HUES64 (cell line): ENCODE measurements around the gene FAM149A.

Source experiments
- H3K27ac ChIP-seq: 2 replicates; pipeline ENCODE4 v1.7.0; 2013; ENCODE audit warnings: low read depth, low read length, inconsistent platforms
- H3K27me3 ChIP-seq: 2 replicates; pipeline ENCODE4 v1.6.1; 2013; ENCODE audit warnings: mild to moderate bottlenecking, low read length; ENCODE audit not compliant: insufficient read depth
- H3K36me3 ChIP-seq: 2 replicates; pipeline ENCODE4 v1.6.1; 2013; ENCODE audit warnings: mild to moderate bottlenecking, low read length; ENCODE audit not compliant: insufficient read depth
- H3K4me1 ChIP-seq: 2 replicates; pipeline ENCODE4 v1.6.1; 2013; ENCODE audit warnings: mild to moderate bottlenecking, low read length, moderate library complexity; ENCODE audit not compliant: insufficient read depth
- H3K4me3 ChIP-seq: 2 replicates; pipeline ENCODE4 v1.5.1; 2013; ENCODE audit warnings: mild to moderate bottlenecking, low read length, moderate library complexity
- H3K9ac ChIP-seq: 2 replicates; pipeline ENCODE4 v1.6.1; 2013; ENCODE audit warnings: mild to moderate bottlenecking, low read depth, low read length
- H3K9me3 ChIP-seq: 2 replicates; pipeline ENCODE4 v1.6.1; 2013; ENCODE audit warnings: low read depth, low read length; ENCODE audit not compliant: insufficient read depth
- WGBS: fragments of 150-250, 120-280 bp; methylation state at CpG from one replicate; pipeline ENCODE4 v1.1.7; 2013; ENCODE audit warnings: missing lambda C conversion rate; 5-methylcytosine and 5-hydroxymethylcytosine counted together

Gene FAM149A

DNA sequence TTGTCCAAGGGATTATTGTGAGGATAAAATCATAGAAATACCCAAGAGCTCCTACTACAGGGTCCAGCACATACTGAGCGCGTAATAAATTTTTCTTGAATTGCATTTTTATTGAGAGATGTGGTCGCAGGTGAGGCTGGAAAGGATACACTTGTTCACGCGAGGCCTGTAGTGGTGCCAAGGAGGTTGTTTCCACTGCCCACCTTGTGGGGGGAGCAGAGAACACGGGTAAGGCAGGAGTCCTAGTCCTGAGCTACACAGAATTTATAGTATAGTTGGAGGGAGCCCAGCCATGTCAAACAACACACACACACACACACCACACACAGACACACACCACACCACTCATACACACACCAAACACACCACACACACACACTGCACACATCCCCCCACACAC, 55.1 kb downstream of the FAM149A start:
- H3K9me3 ChIP-seq, result no peaks in the 10 kb centered on the region
- no peaks in the 10 kb centered on the region for H3K27me3 ChIP-seq
- no peaks in the 10 kb centered on the region for H3K36me3 ChIP-seq
- no peak overlapping the region for H3K27ac ChIP-seq
- no peak overlapping the region for H3K4me3 ChIP-seq
- no peak overlapping the region for H3K9ac ChIP-seq
- 87% methylated on average over 6 of the region's 6 CpGs for WGBS
- peaks cover 6% of the 10 kb centered on the region; the same call in 1 of the 2 replicates for H3K4me1 ChIP-seq

DNA sequence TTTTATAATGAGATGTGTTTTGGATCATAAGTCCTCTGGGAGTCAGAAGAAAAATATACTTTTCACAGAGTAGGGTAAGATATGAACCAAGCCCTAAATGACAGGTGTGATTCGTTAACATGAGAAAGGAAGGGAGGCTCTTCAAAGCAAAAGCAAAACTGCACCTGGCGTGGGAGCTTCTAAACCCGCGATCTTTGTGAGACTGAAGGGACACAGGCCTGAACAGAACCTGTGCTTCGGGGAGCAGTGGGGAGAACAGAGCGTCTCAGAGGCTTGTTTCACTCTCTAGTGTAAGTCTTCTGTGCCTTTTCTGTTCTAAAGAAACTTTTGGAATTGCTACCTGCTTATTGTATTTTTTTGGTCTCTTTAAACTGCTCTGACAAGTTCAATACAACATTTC, 56.6 kb downstream of the FAM149A start:
- Histone ChIP-seq H3K27me3 (no peaks in the 10 kb centered on the region), H3K36me3 (no peaks in the 10 kb centered on the region), H3K9me3 (no peaks in the 10 kb centered on the region), H3K4me3 (no peak overlapping the region), H3K27ac (no peak overlapping the region), H3K4me1 (peaks cover 6% of the 10 kb centered on the region; the same call in 1 of the 2 replicates), H3K9ac (no peak overlapping the region)
- WGBS, result 83% methylated on average over 6 of the region's 6 CpGs

DNA sequence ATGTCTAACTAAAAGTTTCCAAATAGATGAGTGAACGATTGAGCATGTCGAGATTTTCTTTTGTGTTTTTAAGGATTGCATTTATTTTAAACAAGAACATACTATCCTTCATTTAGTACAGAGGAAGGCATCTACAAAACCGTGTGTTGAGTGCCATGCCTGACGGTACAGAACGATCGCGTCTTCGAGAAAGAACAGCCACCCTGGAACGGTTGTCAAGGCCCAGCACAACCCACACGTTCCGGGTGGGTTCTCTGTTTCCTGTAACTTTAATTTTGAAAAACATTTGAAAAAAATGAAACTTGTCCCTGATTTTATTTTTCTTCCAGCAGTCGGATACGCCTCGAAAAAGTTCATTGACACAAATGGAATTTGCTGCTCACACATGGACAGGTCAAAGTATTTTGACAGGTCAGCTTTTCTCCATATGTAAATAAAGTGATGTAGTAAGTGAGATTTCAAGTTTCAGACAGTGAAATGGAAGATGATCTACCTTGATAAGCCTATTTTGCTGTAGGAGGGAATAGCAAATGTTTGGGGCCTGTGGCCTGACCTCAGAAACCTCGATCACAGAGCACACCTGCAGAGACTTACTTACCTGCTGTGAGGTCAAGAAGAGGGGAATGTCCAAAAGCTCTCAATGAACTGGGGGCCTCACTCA, 62.5 kb downstream of the FAM149A start:
- Histone ChIP-seq H3K27me3 (no peaks in the 10 kb centered on the region), H3K4me3 (no peak overlapping the region), H3K27ac (no peak overlapping the region), H3K36me3 (no peaks in the 10 kb centered on the region), H3K9me3 (no peaks in the 10 kb centered on the region), H3K4me1 (peaks cover 6% of the 10 kb centered on the region; the same call in 1 of the 2 replicates), H3K9ac (no peak overlapping the region)
- 95% methylated on average over 13 of the region's 15 CpGs for WGBS

DNA sequence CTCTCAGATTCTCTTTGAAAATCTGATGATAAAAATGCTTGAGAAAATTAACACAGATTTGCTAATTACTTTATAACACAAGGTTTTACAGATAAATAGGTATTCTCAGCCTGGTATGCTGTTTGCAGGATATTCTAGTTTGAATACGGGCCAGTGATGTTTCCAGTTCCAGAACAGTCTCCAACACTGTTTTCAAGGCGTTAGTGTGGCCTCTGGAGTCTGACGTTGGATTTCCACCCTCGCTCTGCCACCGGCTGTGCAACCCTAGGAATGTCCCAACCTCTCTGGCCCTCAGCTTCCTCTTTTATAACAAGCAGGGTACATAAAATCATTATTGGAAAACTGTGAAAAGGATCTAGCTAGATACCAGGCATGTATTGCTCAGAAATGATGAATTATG, 63.1 kb downstream of the FAM149A start:
- no peak overlapping the region for H3K27ac ChIP-seq
- no peak overlapping the region for H3K4me3 ChIP-seq
- no peaks in the 10 kb centered on the region for H3K27me3 ChIP-seq
- no peak overlapping the region for H3K9ac ChIP-seq
- peaks cover 6% of the 10 kb centered on the region; the same call in 1 of the 2 replicates for H3K4me1 ChIP-seq
- no peaks in the 10 kb centered on the region for H3K36me3 ChIP-seq
- 86% methylated on average over 5 of the region's 5 CpGs for WGBS
- no peaks in the 10 kb centered on the region for H3K9me3 ChIP-seq

DNA sequence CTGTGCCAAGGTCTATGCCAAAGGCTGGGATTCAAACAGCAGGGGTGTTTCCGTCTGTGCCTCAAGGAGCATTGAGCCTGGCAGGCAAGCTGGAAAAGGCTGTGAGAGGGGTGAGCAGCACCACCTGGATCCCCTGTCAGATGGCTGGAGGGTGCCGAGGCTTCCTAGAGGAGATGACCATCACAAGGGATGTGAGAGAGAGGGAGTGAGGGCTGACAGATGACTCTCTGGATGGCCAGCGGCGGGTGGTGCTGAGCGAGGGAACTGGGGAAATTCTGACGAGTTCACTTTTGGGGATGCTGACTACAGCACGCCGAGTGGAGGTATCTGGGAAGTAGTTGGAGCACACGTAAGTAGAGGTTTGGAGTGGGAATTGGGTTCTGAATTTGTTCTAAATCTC, 64.2 kb downstream of the FAM149A start:
- H3K36me3 ChIP-seq, result no peaks in the 10 kb centered on the region

DNA sequence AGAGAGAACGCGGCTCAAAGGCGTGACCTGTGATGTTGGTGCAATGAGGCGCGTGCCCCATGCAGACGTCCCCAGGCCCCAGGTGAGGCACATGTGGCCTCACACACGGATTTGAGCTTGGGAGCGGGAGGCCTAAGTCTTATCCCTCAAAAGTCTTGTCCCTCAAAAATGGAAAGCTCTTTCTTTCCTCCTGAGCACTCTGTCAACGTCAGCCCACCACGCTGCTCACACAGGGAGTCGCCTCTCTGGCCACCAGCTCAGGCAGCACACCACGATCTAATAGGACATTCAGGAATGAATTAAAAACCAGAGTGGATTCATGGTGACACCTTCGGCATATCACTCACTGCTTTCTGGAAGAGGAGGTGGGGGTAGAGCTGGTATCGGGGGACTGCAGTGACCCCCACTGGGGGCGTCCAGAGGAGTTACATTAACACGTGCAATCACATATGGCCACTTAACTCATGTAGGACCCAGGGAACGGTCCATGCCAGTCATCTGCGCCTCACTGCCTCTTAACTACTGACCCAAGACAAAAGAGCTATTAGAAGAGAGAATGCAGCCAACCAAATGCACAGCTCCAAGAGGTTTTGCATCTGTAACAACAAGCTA, 64.9 kb downstream of the FAM149A start:
- no peak overlapping the region for H3K9ac ChIP-seq
- H3K9me3 ChIP-seq, result no peaks in the 10 kb centered on the region
- no peak overlapping the region for H3K4me3 ChIP-seq
- H3K27ac ChIP-seq, result no peak overlapping the region
- no peaks in the 10 kb centered on the region for H3K27me3 ChIP-seq
- H3K4me1 ChIP-seq, result no peaks in the 10 kb centered on the region
- WGBS, result 95% methylated on average over 18 of the region's 18 CpGs
- H3K36me3 ChIP-seq, result no peaks in the 10 kb centered on the region

More for the DNA sequence above, 64.2 kb downstream of the FAM149A start:
- H3K4me1 ChIP-seq, result peaks cover 6% of the 10 kb centered on the region; the same call in 1 of the 2 replicates
- H3K9me3 ChIP-seq, result no peaks in the 10 kb centered on the region
- 88% methylated on average over 9 of the region's 9 CpGs for WGBS
- no peaks in the 10 kb centered on the region for H3K27me3 ChIP-seq
- no peak overlapping the region for H3K27ac ChIP-seq
- no peak overlapping the region for H3K4me3 ChIP-seq
- H3K9ac ChIP-seq, result no peak overlapping the region

DNA sequence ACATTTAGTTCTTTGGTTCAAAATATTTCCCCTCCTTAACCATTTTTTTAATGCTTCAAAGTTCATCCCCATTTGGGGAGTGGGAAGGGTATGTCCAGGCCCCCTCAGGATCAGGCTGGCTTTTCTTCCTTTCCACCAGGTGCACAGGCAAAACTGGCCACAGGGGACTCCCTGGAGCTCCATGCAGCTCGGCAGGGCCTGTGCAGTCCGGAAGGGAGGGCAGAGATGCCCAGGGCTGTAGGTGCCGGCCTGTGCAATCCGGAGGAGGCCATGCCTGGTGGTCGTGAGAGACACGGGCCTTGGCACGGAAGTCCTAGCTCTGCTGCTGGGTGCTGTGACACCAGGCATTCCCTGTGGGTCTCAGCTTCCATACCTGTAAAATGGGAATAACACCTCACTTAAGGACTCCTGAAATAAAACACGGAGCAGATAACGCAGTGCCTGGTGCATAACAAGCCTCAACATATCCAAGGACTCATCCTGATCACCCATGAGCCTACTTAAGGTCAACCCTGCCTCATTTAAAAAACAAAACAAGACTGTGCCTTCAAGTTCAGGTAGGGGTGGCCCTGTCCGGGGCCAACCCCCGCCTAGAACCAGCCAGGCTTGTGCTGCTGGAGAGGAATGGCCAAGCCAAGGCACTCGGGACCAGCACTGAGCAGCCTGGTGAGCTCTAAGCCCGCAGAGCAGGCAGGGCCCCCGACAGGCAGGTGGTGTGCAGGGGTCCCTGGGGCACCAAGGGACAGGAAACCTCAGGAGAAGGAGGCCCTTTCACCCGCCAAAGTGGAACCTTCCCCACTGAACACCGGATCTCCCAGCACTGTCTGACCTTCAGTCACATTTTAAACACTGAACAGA, 65.7 kb downstream of the FAM149A start:
- H3K4me3 ChIP-seq, result no peak overlapping the region
- no peaks in the 10 kb centered on the region for H3K4me1 ChIP-seq
- no peaks in the 10 kb centered on the region for H3K9me3 ChIP-seq
- no peaks in the 10 kb centered on the region for H3K36me3 ChIP-seq
- 95% methylated on average over 16 of the region's 16 CpGs for WGBS
- no peak overlapping the region for H3K9ac ChIP-seq
- H3K27ac ChIP-seq, result no peak overlapping the region
- no peaks in the 10 kb centered on the region for H3K27me3 ChIP-seq

DNA sequence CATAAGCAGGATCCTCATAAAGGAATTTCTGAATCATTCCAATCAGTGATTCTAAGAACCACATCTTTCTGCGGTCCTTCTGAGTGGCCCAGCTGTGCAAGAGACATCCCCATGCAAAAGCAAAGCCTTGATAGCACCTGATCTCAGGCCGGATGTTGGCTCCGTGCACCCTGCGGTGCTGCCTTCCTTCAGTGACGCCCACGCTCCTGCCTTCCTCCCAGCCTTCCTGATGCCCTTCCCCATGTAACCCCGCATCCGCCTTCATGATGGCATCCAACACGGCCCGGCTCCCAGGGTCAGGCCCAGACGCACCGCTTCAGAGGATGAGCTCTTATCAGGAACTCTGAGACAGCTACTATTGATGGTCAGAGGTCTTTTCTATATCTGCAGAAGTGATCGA, 66.5 kb downstream of the FAM149A start:
- H3K4me3 ChIP-seq, result no peak overlapping the region
- H3K27me3 ChIP-seq, result no peaks in the 10 kb centered on the region
- no peaks in the 10 kb centered on the region for H3K4me1 ChIP-seq
- no peak overlapping the region for H3K9ac ChIP-seq
- 90% methylated on average over 13 of the region's 13 CpGs for WGBS
- no peaks in the 10 kb centered on the region for H3K36me3 ChIP-seq
- H3K9me3 ChIP-seq, result no peaks in the 10 kb centered on the region
- H3K27ac ChIP-seq, result no peak overlapping the region

DNA sequence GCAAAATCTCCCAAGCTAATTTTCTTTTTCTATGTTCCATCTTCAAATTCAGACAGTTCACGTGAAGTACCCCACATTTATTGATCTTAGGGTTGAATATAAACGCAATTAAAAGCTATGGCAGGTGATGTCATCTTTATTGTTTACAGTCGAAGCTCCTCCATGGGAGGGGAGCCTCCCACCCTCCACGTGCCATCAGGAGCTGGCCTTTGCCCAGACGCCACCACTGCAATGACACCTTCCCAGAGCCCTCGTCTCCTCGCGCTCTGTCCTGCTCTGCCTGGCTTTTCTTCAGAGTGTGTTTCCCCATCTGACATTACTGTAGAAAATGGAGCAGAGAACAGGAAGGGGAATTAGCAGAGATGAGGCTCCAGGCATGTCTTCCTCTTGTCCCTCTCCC, 68.0 kb downstream of the FAM149A start:
- H3K27ac ChIP-seq, result no peak overlapping the region
- no peaks in the 10 kb centered on the region for H3K9me3 ChIP-seq
- WGBS, result 85% methylated on average over 8 of the region's 8 CpGs
- no peaks in the 10 kb centered on the region for H3K27me3 ChIP-seq
- H3K4me3 ChIP-seq, result no peak overlapping the region
- no peaks in the 10 kb centered on the region for H3K36me3 ChIP-seq
- no peaks in the 10 kb centered on the region for H3K4me1 ChIP-seq
- H3K9ac ChIP-seq, result no peak overlapping the region

DNA sequence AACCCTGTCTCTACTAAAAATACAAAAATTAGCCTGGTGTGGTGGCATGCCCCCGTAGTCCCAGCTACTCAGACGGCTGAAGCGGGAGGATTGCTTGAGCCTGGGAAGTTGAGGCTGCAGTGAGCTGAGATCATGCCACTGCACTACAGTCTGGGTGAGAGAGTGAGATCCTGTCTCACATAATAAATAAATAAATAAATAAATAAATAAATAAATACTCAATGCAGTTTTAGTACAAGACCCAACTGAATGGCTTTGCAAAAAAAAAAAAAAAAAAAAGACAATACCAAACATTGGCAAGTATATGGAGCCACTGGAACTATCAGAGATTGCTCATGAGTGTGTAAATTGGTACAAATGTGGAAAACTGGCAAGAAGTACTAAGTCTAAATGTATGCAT, 83.6 kb downstream of the FAM149A start:
- H3K36me3 ChIP-seq, result no peaks in the 10 kb centered on the region
- WGBS, result 81% methylated on average over 3 of the region's 3 CpGs
- no peak overlapping the region for H3K9ac ChIP-seq
- H3K4me1 ChIP-seq, result peaks cover 22% of the 10 kb centered on the region
- no peaks in the 10 kb centered on the region for H3K9me3 ChIP-seq
- H3K27ac ChIP-seq, result no peak overlapping the region
- no peak overlapping the region for H3K4me3 ChIP-seq
- no peaks in the 10 kb centered on the region for H3K27me3 ChIP-seq

DNA sequence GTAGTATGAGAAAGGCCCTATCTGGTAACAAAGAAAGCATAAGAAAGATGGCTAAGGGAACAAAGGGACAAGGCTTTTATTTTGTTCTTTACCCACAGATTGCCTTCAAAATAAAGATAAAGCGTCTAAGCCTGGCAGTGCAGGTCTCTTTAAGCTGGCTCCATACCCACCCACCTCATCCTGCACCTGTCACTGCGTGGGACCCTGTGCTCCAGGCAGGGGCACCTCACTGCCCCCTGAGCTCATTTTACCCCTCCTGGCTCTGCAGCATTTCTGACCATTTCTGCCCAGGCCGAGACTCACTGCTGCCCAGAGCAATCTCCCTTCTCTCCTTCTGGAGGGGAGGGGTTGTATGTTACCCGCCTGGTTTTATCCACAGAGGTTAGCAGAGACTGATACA, 85.2 kb downstream of the FAM149A start:
- WGBS, result 69% methylated on average over 2 of the region's 4 CpGs
- Histone ChIP-seq H3K27ac (no peak overlapping the region; the same call in 1 of the 2 replicates), H3K9me3 (no peaks in the 10 kb centered on the region), H3K27me3 (no peaks in the 10 kb centered on the region), H3K9ac (no peak overlapping the region), H3K4me1 (peaks cover 22% of the 10 kb centered on the region), H3K36me3 (no peaks in the 10 kb centered on the region), H3K4me3 (0 out of 2 replicates have a peak overlapping the region, but pooled peaks have one; percentile 78)
